A673 (cell line): ENCODE data around the gene HEMK1. TPM values are rescaled to one million over a fixed set of nuclear protein-coding genes. Genes with fewer than 3 reads are reported as not detected.

Source experiments
- BruUV-seq: library from RNA; stranded (reverse); fragments of 400-500 nt; replicated peaks from 2 replicates; lab custom pipeline; 2021; lab: Mats Ljungman, UMichigan
- CTCF ChIA-PET: fragments of 300-600 bp; sonication (Branson Sonifier 250); formaldehyde crosslinking; loops from one replicate; lab custom pipeline; 2022; ENCODE audit warnings: antibody characterized with exemption; lab: Charles Lee
- POLR2A ChIA-PET: fragments of 300-600 bp; sonication (Branson Sonifier 250); formaldehyde crosslinking; loops from one replicate; lab custom pipeline; 2022; ENCODE audit warnings: antibody characterized with exemption; ENCODE audit not compliant: low non-redundant PET; lab: Charles Lee
- DNase-seq: peaks from one replicate; pipeline ENCODE4 v3.0.0-alpha.2; 2015; ENCODE audit warnings: low spot score
- H3K27ac ChIP-seq: fragments of 200-600 bp; sonication (generic); 2 replicates; pipeline ENCODE4 v1.5.1; 2016; ENCODE audit warnings: mixed run types, low read depth, mild to moderate bottlenecking, mixed read lengths, antibody characterized with exemption, low read length; ENCODE audit not compliant: poor library complexity, severe bottlenecking
- H3K27me3 ChIP-seq: fragments of 200-600 bp; sonication (generic); replicated peaks from 2 replicates; pipeline ENCODE4 v1.6.1; 2017; ENCODE audit warnings: mixed run types, low read depth, mild to moderate bottlenecking, mixed read lengths, antibody characterized with exemption, low read length; ENCODE audit not compliant: insufficient read depth, poor library complexity
- H3K36me3 ChIP-seq: fragments of 200-600 bp; sonication (generic); 2 replicates; pipeline ENCODE4 v1.6.1; 2016; ENCODE audit warnings: mixed run types, mild to moderate bottlenecking, mixed read lengths, antibody characterized with exemption, low read length; ENCODE audit not compliant: insufficient read depth, poor library complexity, severe bottlenecking
- H3K4me1 ChIP-seq: fragments of 200-600 bp; sonication (generic); 2 replicates; pipeline ENCODE4 v1.6.1; 2017; ENCODE audit warnings: mixed run types, mild to moderate bottlenecking, mixed read lengths, antibody characterized with exemption, low read length; ENCODE audit not compliant: insufficient read depth, poor library complexity, severe bottlenecking
- H3K4me3 ChIP-seq: fragments of 200-600 bp; sonication (generic); 2 replicates; pipeline ENCODE4 v1.5.1; 2016; ENCODE audit warnings: low read depth, mixed run types, mild to moderate bottlenecking, mixed read lengths, low read length; ENCODE audit not compliant: poor library complexity, severe bottlenecking
- H3K9me3 ChIP-seq: fragments of 200-600 bp; sonication (generic); 2 replicates; pipeline ENCODE4 v1.6.1; 2016; ENCODE audit warnings: mixed run types, low read depth, mild to moderate bottlenecking, mixed read lengths, antibody characterized with exemption, low read length; ENCODE audit not compliant: poor library complexity, severe bottlenecking
- CTCF ChIP-seq: fragments of 300-800, 200-600 bp; sonication (generic); conservative IDR thresholded peaks from 2 replicates; pipeline ENCODE4 v1.5.1; 2017; ENCODE audit warnings: low read depth, mild to moderate bottlenecking, antibody characterized with exemption, low read length, moderate library complexity, mixed read lengths
- EZH2 ChIP-seq: fragments of 200-600 bp; sonication (generic); IDR thresholded peaks from 2 replicates; pipeline ENCODE4 v1.6.1; 2017; ENCODE audit warnings: borderline replicate concordance, low read depth, mild to moderate bottlenecking, mixed read lengths, antibody characterized with exemption, low read length; ENCODE audit not compliant: poor library complexity, severe bottlenecking
- intact Hi-C: fragments of 100-400 bp; cut with micrococcal nuclease; formaldehyde crosslinking; loops from one replicate; pipeline ENCODE4 v1.10.0; 2022; ENCODE audit not compliant: unreplicated experiment
- total RNA-seq: library from RNA; stranded (reverse); gene quantifications from 2 replicates; pipeline ENCODE4 v1.2.3, GENCODE V29; 2021

Gene HEMK1
- total RNA-seq, 1 experiment from 2014 or later = 5.7 TPM

DNA sequence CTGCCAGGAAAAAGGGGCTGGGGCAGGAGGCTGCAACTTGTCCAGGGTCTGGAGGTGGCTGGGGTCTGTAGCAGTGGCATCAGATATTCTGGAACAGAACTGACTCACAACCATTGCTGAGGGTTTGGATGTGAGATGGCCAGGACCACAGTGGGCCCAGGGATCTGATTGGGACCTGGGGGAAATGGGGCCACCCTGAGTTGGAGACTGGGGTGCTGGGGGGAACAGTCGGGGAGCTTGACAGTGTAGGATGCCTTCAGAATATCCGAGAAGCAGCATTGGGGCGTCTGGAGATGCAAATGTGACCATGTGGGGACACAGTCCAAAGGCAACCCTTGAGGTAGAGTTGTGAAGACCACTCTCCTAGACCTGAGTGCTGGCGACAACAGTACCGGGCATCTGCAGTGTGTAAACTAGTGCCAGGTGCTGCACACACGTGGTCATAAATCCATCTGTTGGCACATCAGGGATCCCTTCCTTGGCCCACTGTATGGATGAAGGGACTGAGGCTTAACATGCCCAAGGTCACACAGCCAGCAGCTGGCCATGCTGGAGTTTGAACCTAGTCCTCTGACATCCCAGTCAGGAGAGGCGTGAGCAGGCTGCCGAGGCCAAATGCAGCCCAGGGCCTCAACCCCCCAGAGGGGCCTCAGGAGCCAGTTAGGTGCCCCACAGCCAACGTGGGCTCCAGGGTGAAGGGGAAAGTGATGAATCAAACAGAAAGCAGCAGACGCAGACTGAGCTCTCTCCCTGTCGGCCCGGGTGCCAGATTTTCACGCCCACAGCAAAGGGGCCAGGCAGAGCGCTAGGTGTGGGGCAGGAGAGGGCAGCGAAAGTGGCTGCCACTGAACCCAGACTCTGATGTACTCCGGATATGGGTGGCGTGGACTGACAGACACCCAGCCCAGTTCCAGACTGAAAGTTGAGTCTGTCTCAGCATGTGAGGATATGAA is 18.8 kb downstream of the HEMK1 start:
- POLR2A ChIA-PET = no interaction called here
- CTCF ChIA-PET = no interaction called here
- BruUV-seq = no TSS peak
- no peak overlapping the region for H3K27ac ChIP-seq
- intact Hi-C loops = no loop called here
- H3K4me3 ChIP-seq = no peak overlapping the region
- no peaks in the 10 kb centered on the region for H3K27me3 ChIP-seq
- H3K9me3 ChIP-seq = no peaks in the 10 kb centered on the region
- no peaks in the 10 kb centered on the region for H3K36me3 ChIP-seq
- TF ChIP-seq CTCF (no peak), EZH2 (no peak)
- no peaks in the 10 kb centered on the region for H3K4me1 ChIP-seq
- DNase-seq = no peak

DNA sequence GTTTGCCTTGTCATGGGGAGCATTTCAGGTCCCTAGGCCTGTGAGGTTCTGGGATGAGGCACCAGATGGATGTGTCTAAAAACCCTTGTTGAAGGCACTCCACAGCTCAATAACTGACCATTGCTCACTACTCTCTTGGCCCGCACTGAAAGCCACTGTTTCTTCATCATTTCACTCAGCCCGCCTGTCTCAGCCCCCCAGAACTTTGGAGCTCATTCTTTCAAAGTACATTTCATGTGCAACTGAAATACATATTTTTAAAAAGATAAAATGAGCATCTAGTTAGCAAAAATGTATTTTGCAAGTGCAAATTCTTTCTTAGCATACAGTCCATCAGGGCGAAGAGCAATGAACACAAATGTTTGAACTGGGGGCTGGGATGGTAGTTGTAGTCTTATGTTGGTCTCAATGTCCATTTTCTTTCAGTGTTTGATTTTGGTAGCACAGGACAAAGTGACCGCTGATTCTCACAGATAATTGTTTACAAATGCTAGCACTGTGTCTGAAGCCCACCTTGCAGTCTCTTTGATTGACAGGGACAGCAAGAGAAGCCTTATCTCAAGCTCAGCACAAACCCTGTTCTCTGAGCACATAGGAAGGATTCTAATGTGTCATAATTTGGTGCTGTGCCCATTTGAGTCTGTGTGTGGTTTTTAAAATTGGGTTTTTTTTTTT is 19.6 kb downstream of the HEMK1 start:
- no peak for DNase-seq
- H3K9me3 ChIP-seq = no peaks in the 10 kb centered on the region
- H3K4me3 ChIP-seq = no peak overlapping the region
- no peaks in the 10 kb centered on the region for H3K36me3 ChIP-seq
- BruUV-seq = no TSS peak
- no peak for TF ChIP-seq EZH2
- no peak for TF ChIP-seq CTCF
- H3K4me1 ChIP-seq = no peaks in the 10 kb centered on the region
- ChIA-PET POLR2A (no interaction called here), CTCF (no interaction called here)
- no peak overlapping the region for H3K27ac ChIP-seq
- intact Hi-C loops = no loop called here
- no peaks in the 10 kb centered on the region for H3K27me3 ChIP-seq

DNA sequence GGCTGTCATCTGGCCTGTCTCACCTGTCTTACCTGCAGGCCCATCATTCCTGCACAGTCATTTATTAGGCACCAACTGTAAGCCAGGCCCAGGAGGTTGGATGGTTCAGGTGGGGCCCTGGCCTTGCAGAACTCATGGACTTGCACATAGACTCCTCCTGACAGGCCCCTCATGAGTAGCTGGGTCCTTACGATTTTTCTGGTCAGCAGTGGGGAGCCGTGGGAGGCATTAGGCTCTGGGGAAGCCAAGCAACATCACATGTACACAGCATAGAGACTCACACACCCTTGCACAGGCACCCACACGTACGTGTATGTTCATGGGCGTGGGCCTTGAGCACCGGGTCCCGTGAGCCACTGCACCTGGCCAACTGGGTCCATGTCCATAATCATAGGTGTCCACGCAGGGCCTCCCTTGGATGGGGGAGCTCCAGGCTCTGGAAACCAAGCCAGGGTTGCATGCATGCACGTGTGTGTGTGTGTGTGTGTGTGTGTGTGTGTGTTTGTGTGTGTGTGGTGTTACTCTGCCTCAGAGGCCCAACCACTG is 21.9 kb downstream of the HEMK1 start:
- Histone ChIP-seq H3K9me3 (no peaks in the 10 kb centered on the region), H3K36me3 (no peaks in the 10 kb centered on the region), H3K27ac (no peak overlapping the region), H3K4me1 (no peaks in the 10 kb centered on the region), H3K27me3 (no peaks in the 10 kb centered on the region), H3K4me3 (no peak overlapping the region)
- TF ChIP-seq CTCF (no peak), EZH2 (no peak)
- intact Hi-C loops = no loop called here
- BruUV-seq = no TSS peak
- DNase-seq = no peak
- CTCF ChIA-PET = no interaction called here
- POLR2A ChIA-PET = no interaction called here
